MM.1S (cell line): ENCODE measurements around the gene RFX2.

ENCODE experiments used
- DNase-seq: peaks from one replicate; pipeline ENCODE4 v3.0.0-alpha.2; 2015
- H2AFZ ChIP-seq: fragments of 300-600 bp; sonication (generic); 2 replicates; pipeline ENCODE4 v1.6.0; 2016; ENCODE audit warnings: antibody characterized with exemption, low read length
- H3F3A ChIP-seq: fragments of 300-600 bp; sonication (generic); 2 replicates; pipeline ENCODE4 v1.6.1; 2016; ENCODE audit warnings: mild to moderate bottlenecking, antibody characterized with exemption, low read length, moderate library complexity, mixed read lengths; ENCODE audit not compliant: insufficient read depth
- H3K27ac ChIP-seq: fragments of 300-600 bp; sonication (generic); 2 replicates; pipeline ENCODE4 v1.5.1; 2016; ENCODE audit warnings: mild to moderate bottlenecking, low read length
- H3K27me3 ChIP-seq: fragments of 300-600 bp; sonication (generic); replicated peaks from 2 replicates; pipeline ENCODE4 v1.6.0; 2016; ENCODE audit warnings: low read length; ENCODE audit not compliant: insufficient read depth
- H3K36me3 ChIP-seq: fragments of 300-600 bp; sonication (generic); replicated peaks from 2 replicates; pipeline ENCODE4 v1.6.1; 2016; ENCODE audit warnings: mild to moderate bottlenecking, low read length, mixed read lengths; ENCODE audit not compliant: insufficient read depth
- H3K4me1 ChIP-seq: fragments of 300-600 bp; sonication (generic); 2 replicates; pipeline ENCODE4 v1.6.1; 2016; ENCODE audit warnings: low read length, mixed read lengths
- H3K4me2 ChIP-seq: fragments of 300-600 bp; sonication (generic); 2 replicates; pipeline ENCODE4 v1.6.0; 2016; ENCODE audit warnings: low read depth, low read length
- H3K4me3 ChIP-seq: fragments of 300-600 bp; sonication (generic); 2 replicates; pipeline ENCODE4 v1.5.1; 2016; ENCODE audit warnings: low read length, mixed read lengths
- H3K79me2 ChIP-seq: fragments of 300-600 bp; sonication (generic); 2 replicates; pipeline ENCODE4 v1.6.1; 2016; ENCODE audit warnings: mixed run types, low read length, mixed read lengths
- H3K9ac ChIP-seq: fragments of 300-600 bp; sonication (generic); 2 replicates; pipeline ENCODE4 v1.6.1; 2016; ENCODE audit warnings: low read length, mixed read lengths
- H3K9me2 ChIP-seq: fragments of 300-600 bp; sonication (generic); replicated peaks from 2 replicates; pipeline ENCODE4 v1.6.1; 2016; ENCODE audit warnings: mild to moderate bottlenecking, low read length, mixed read lengths; ENCODE audit not compliant: insufficient read depth
- H3K9me3 ChIP-seq: fragments of 300-600 bp; sonication (generic); replicated peaks from 2 replicates; pipeline ENCODE4 v1.6.1; 2016; ENCODE audit warnings: mild to moderate bottlenecking, low read length, mixed read lengths; ENCODE audit not compliant: insufficient read depth
- H4K20me1 ChIP-seq: fragments of 300-600 bp; sonication (generic); 2 replicates; pipeline ENCODE4 v1.6.1; 2016; ENCODE audit warnings: mild to moderate bottlenecking, low read length, moderate library complexity, mixed read lengths; ENCODE audit not compliant: insufficient read depth
- EZH2 ChIP-seq: fragments of 300-600 bp; sonication (generic); optimal IDR thresholded peaks from 2 replicates; pipeline ENCODE3; 2017; ENCODE audit warnings: low read depth, mild to moderate bottlenecking, antibody characterized with exemption, low read length, mixed read lengths
- EZH2phosphoT487 ChIP-seq: fragments of 300-600 bp; sonication (generic); IDR thresholded peaks from 2 replicates; pipeline ENCODE4 v1.6.1; 2018; ENCODE audit warnings: antibody characterized with exemption, low read length
- TF ChIP-seq, protein P1 (sequence below): fragments of 300-600 bp; sonication (generic); IDR thresholded peaks from 2 replicates; pipeline ENCODE4 v1.5.1; 2016; ENCODE audit warnings: antibody characterized with exemption, low read length, mixed read lengths

RFX2 gene

DNA sequence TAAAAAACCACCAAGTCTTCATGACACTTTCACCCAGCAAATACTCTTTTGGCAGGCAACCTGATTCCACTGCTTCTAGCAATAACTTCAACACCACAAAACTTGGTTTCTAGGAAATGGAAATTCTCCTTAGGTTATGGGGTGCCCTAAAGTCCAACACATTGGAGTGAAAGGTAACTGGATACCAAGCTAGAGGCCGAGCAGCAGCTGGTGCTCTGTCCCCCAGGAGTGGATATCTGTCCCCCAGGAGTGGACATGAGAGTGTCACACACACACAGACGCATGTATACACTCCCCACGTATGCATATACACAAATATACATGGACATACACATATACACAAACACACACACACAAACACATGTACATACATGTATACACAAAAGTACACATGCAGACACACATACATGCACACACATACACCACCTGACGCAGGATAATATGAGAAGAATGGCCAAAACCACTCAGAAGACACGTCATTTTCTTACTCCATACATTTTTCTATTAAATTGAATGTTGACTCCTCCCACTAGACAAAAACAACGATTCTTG is 50.8 kb downstream of the RFX2 start:
- Histone ChIP-seq H3K4me2 (no peak overlapping the region), H3K27ac (no peak overlapping the region), H3K4me3 (no peak overlapping the region), H3K9me3 (no peaks in the 10 kb centered on the region), H3K4me1 (no peaks in the 10 kb centered on the region), H2AFZ (no peak overlapping the region), H4K20me1 (no peaks in the 10 kb centered on the region), H3K36me3 (no peaks in the 10 kb centered on the region), H3K9ac (no peak overlapping the region), H3F3A (no peaks in the 10 kb centered on the region), H3K27me3 (peaks cover 97% of the 10 kb centered on the region), H3K79me2 (no peaks in the 10 kb centered on the region), H3K9me2 (no peaks in the 10 kb centered on the region)
- DNase-seq, result no peak
- TF ChIP-seq, protein P1, sequence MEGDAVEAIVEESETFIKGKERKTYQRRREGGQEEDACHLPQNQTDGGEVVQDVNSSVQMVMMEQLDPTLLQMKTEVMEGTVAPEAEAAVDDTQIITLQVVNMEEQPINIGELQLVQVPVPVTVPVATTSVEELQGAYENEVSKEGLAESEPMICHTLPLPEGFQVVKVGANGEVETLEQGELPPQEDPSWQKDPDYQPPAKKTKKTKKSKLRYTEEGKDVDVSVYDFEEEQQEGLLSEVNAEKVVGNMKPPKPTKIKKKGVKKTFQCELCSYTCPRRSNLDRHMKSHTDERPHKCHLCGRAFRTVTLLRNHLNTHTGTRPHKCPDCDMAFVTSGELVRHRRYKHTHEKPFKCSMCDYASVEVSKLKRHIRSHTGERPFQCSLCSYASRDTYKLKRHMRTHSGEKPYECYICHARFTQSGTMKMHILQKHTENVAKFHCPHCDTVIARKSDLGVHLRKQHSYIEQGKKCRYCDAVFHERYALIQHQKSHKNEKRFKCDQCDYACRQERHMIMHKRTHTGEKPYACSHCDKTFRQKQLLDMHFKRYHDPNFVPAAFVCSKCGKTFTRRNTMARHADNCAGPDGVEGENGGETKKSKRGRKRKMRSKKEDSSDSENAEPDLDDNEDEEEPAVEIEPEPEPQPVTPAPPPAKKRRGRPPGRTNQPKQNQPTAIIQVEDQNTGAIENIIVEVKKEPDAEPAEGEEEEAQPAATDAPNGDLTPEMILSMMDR, result no peak
- TF ChIP-seq EZH2, result no peak

DNA sequence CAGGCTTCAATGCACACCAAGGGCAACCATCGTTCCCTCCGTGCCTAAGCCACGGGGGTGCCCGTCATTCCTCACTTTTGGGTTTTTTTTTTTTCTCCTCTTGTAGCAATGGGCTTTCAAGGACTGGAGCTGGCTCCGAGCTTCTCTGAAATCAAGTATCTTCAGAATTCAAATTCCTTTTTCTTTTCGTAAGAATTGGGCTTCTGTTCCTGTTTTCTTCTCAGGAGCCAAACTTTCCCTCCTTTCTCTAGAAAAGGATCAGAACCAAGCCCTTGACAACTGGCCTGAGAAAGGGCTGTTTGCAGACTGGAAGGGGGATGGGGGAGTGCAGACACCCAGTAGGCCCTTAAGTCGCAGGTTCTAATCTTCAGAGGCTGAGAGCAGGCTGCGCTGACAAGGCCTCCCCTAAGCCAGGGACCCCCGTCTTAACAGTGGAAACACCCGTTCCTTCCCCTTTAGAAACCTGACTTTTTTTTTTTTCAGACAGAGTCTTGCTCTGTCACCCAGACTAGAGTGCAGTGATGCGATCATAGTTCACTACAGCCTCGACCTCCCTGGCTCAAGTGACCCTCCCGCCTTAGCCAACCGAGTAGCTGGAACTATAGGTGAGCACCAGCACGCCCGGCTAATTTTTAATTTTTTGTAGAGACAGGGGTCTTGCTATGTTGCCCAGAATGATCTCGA is 51.6 kb downstream of the RFX2 start:
- Histone ChIP-seq H3K27ac (no peak overlapping the region), H3K79me2 (no peaks in the 10 kb centered on the region), H4K20me1 (no peaks in the 10 kb centered on the region), H3K9me3 (no peaks in the 10 kb centered on the region), H2AFZ (no peak overlapping the region), H3K27me3 (peaks cover 97% of the 10 kb centered on the region), H3K4me2 (no peak overlapping the region), H3K9ac (no peak overlapping the region), H3K9me2 (no peaks in the 10 kb centered on the region), H3K4me3 (no peak overlapping the region), H3F3A (no peaks in the 10 kb centered on the region), H3K4me1 (no peaks in the 10 kb centered on the region), H3K36me3 (no peaks in the 10 kb centered on the region)
- no peak for TF ChIP-seq EZH2phosphoT487
- TF ChIP-seq, protein P1, result no peak
- no peak for DNase-seq

DNA sequence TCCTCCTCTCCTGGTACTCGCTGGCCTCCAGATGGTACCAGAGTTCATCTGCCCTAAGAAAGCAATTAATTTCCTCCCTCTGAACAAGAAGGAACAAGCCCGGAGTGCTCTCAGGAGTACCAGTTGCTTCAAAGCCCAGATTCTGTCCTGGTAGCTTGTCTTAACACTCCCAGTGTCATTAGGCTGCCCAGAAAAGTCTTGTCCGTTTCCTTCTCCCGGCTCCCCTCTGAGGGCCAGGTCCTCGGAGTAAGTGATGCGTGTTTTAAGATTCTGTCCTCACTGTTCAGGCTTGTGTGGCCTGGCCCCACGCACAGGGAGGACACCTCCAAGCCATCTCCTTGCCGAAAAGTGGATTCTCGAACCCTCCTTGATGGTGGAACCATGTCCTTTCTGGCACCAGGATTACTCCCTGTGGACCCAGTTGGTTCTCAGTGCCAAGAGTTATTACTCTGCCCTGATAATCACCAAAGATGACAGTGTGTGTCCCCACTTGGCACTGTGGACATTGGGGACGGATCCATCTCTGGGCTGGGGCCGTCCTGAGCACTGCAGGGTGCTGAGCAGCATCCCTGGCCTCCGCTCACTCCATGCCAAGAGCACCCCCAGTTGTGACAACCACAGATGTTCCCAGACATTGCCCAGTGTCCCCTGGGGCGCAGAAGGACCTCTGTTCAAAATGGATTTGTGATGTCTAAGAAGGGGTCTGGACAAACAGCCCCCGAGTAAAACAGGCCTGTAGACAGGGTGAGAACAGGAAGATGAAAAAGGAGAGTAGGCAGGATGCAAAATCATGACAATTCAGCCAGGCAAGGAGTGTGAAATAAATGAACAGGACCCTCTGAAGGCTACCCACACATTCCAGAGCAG is 52.4 kb downstream of the RFX2 start:
- Histone ChIP-seq H3K9me2 (no peaks in the 10 kb centered on the region), H3K27ac (no peak overlapping the region), H3F3A (no peaks in the 10 kb centered on the region), H4K20me1 (no peaks in the 10 kb centered on the region), H3K4me1 (no peaks in the 10 kb centered on the region), H3K9ac (no peak overlapping the region), H2AFZ (no peak overlapping the region), H3K4me3 (no peak overlapping the region), H3K9me3 (no peaks in the 10 kb centered on the region), H3K79me2 (no peaks in the 10 kb centered on the region), H3K36me3 (no peaks in the 10 kb centered on the region), H3K4me2 (no peak overlapping the region), H3K27me3 (peaks cover 95% of the 10 kb centered on the region)
- TF ChIP-seq EZH2phosphoT487 (no peak), EZH2 (no peak)
- TF ChIP-seq, protein P1, result no peak
- no peak for DNase-seq
